HTR-8/SVneo (cell line): ENCODE measurements around the gene NPAS3.

Experiments used
- DNase-seq: peaks from one replicate; pipeline ENCODE4 v3.0.0; 2011; ENCODE audit warnings: low spot score, mixed read lengths; ENCODE audit not compliant: insufficient read length
- FAIRE-seq: peaks from 2 replicates; lab custom pipeline; 2011; peaks lifted over from hg19 to GRCh38; lab: Jason Lieb, UNC

The NPAS3 gene

DNA sequence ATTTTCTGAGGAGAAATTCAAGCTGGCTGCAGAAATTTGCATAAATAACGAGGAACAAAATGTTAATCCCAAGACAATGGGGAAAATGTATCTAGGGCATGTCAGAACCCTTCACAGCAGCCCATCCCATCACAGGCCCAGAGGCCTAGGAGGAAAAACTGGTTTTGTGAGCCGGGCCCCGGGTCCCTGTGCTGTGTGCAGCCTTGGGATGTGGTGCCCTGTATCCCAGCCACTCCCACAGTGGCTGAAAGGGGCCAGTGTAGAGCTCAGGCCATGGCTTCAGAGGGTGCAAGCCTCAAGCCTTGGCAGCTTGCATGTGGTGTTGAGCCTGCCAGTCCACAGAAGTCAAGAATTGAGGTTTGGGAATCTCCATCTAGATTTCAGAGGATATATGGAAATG, 57.7 kb downstream of the NPAS3 start:
- no peak for DNase-seq
- FAIRE-seq: no peak

DNA sequence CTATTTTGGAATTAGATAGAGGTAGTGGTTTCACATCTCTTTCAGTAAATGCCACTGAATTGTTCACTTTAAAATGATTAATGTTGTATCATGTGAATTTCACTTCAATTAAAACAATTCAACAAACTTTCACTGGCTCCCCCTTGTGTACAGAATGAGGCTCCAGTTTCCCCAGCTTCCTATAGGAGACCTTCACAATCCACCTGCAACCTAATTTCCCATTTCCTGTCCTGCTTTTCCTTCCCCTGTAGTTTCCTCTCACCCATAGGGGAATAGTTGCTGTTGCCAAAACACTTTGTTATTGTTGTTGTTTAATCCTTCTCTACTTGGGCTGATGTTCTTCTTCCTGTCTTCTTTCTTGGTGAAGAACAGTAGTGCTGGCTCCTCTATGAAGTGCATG, 59.8 kb downstream of the NPAS3 start:
- DNase-seq (peak; percentile 5), FAIRE-seq (no peak)

DNA sequence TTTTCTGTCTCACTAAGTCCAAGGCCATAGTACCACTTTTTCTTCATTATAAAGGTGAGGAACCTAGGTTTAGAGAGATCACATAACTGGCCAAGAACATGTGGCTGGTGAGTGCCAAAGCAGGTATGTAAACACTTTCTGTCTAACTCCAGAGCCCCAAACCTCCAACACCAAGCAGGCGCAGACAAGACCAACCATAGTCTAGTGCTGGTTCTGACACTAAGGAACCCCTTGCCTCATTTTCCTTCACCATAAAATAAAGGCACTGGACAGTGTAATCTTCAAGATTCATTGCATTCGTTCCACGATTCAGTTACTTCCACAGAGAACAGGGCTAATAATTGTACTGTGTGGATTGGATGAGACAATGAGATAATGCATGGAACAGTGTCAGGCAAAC, 71.0 kb downstream of the NPAS3 start:
- DNase-seq: no peak
- no peak for FAIRE-seq

DNA sequence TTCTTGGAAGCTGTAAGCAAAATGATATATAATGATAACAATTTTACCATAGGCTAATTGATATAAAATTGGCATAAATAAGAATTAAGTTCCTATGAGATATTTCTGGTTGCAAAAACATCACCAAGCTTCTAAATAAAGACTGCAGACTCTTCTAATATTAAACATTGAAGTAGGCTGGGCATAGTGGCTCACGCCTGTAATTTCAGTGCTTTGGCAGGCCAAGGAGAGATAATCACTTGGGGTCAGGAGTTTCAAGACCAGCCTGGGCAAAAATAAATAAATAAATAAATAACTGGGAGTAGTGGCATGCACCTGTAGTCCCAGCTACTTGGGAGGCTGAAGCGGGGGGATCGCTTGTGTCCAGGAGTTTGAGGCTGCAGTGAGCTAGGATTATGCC, 71.8 kb downstream of the NPAS3 start:
- DNase-seq (no peak), FAIRE-seq (no peak)

DNA sequence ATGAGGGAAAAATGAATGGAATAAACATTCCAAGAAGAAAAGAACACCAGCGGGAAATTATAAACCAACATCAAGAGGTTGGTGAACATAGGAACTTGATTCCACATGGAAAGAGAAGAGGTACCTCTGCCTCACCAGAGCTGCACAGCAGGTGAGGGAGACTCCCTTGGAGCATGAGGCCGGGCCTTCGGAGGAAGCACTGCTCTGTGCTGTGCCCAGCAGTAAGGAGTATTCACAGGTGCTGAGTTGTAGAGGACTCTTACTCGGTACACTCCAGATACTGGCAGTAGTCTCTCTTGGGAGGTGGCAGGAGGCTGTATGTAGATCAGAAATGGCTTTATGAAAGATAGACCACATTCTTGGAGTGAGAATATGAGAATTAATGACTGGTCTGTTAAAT, 76.0 kb downstream of the NPAS3 start:
- no peak for DNase-seq
- no peak for FAIRE-seq

DNA sequence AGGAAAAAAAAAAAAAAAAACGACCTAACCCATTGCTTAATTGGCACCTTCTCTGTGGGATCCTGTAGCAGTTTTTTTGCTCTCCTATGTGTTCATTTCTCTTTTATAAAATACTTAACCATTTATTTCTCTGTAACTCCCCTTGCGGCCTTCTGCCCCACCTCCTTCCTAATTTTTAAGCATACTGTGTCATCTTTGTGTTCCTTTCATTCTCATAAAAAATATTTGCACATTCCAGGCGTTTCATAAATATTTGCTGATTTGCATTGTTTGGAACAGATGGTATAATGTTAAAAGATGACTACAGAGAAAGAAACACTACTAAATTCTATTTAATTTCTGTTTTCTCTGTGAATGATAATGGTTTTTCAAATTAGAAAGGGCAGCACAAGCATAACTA, 77.9 kb downstream of the NPAS3 start:
- DNase-seq (no peak), FAIRE-seq (no peak)

DNA sequence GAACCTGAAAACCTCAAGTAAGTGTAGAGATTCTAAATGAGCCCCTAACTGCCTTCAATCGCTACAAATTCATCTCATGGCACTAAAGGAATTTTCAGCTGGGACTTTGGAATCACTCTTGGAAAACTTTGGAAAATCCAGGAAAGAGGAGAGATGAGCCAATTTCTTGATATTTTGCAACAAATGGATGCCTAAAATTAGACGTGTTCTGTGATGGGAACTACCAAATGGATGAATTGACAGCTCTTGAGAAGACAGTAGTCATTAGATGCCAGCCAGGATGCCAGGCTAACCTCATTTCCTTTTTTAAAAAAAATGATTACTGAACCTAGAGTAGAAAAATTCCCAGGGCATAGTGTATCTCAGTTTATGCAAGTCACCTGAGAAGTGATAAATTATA, 78.3 kb downstream of the NPAS3 start:
- FAIRE-seq (no peak), DNase-seq (no peak)

DNA sequence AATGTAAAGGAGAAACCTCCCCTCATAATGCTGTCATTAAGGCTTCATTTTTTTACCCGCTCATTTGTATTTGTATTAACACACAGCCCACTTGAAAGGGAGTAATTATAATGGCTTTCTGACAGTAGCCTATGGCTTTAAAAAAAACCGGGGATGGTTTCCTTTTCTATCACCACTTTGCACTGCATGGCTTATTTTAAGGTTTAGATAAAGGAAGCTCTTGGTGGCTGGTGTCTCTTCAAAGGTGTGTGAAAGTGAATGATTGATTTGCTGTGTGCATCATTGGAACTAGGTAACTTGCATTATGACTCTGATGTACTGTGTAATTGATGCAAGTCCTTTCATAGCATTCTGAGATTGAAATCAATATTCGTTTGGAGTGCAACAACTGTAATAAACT, 80.7 kb downstream of the NPAS3 start:
- DNase-seq (no peak), FAIRE-seq (no peak)

DNA sequence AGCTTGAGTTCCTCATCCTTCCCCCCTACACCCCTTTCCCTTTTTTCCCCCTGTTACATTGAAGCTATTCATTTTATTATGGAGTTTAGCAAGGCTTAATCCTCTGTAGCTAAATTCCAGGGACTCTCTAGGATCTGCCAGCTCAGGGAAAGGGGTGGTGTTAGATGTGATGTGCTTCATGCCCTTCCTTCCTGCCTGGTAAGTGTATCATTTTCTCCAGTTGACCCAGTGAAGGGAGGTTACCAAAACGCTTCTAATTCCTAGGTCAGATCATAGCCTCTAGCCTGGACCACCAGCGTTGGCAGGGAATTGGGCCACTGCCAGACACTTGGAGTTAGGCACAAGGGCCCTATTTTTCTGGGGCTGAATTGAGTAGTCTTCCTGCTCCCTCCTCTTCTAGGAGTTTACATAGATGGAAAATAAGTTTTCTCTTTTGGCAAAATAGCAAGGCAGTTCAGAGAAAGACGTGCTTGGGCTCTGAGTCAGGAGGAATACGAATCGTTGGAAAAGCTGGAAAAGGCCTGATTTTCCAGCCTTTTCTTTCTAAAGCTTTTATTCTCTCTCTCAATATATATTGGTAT, 88.3 kb downstream of the NPAS3 start:
- FAIRE-seq: no peak
- DNase-seq: no peak

DNA sequence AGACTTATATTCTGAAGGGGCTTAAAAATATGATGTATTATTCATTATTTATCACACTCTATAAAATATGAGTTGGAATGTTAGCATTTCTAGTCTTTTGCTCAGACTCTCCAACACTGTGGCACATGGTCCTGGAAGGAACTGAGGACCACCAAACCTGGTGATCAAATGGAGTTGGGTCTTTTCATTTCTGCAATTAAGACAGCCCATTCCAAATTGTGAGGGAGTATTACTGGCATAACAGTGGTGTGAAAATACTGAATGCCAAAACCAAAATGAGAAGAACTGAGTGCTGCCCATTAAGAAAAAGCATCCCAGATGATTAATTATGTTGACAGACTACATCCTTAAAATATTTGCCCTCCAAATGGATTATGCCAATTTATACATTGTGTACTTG, 90.8 kb downstream of the NPAS3 start:
- FAIRE-seq (no peak), DNase-seq (no peak)

DNA sequence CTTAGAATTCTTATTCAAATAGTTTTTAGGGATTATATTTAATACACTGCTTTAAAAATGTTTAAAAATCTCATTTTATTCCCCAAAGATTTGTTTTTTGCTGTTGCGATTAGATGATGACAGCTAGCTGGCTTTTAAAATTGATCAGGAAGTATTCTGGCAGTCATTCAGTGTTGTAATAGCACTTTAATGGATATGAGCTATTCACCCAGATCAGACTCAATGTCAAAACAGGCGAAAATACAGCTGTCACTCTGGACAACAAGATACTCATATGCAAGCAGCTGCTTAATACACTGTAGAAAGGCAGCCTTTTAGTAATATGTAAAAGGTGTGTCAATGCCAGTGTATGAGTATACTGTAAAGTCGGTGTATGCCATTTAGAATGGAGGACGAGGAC, 91.7 kb downstream of the NPAS3 start:
- DNase-seq (no peak), FAIRE-seq (no peak)

DNA sequence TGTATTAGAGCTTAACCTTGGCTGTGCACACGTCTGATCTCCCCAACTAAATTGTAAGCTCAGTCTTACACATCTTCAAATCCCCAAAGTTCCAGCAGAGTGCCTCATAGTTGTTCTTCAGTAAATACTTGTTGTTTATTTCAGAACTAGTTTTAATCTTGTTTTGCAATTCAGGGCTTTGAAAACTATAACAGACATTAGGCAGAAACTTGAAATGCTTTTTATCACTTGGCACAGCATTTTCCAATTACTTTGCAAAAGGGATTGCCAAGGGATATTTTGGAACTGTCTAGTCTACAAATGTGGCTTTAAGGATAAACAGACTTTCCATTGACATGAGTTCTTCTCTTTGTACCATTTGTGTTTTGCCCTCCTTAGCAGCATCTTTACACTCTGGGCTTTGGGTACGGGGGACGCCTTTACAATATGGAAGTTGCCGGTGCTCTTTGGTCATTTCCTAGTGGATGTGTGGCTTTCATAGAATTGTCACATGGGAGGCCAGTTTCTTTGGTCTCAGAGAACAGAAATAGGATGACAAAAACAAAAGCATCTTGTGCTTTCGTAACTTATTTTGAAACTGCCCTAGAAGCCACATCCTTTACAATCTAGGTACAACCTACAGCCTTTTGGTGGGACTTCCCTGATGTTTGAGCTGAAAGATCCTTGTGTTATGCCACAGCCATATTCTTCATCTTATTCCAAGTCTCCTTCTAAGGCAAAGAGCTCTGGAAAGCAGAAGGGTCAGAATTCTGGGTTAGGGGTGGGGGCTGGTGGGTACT, 96.9 kb downstream of the NPAS3 start:
- DNase-seq (no peak), FAIRE-seq (no peak)

DNA sequence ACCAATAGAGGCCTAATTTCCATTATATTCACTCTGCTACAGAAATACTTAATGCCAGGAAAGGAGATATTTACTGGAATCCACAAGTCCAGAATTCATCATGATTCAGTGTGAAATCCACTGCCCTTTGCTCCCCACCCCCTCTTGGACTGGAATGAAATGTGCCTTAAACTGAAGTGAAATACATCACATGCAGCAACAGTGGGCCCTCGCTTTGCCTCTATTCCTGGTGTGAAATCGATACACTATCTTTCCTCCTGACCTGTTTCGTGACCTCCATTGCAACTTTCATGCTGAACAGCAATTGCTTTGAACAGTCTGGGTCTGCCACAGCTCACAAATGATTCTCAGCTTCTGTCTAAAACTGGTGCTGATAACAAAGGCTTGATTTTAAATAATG, 100.6 kb downstream of the NPAS3 start:
- no peak for FAIRE-seq
- DNase-seq: no peak

DNA sequence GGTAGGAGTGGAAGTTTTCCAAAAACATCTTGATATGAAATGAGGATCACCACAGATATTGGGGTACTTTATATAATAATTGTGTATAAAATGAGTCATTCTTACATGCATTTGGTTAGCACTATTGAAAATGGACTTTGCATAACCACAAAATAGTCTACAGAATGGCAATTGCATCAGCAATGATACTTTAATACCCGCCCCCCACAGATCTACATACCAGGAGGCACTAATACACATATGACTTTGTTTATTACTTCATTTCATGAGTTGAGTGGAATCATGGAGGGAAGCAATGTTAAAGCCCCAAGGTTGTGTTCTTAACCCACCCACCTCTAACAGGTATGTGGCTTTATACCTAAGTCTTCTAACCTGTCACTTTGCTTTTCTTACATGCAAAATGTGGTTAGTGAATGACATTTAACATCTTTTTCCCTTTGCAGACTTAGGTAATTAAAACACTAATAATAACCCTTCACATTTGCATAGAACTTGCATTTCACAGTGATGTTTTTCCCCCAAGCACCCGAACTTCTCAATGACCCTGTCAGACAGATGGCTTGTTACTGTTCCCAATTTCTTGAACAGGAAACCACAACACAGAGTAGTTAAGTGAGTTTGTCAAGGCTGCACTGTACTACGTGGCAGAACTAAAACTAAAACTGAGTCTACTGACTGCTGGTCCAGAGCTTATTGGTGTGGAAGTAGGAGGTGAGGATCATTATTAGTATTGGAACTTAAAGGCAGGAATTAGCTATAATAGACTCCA, 101.9 kb downstream of the NPAS3 start:
- no peak for FAIRE-seq
- no peak for DNase-seq

DNA sequence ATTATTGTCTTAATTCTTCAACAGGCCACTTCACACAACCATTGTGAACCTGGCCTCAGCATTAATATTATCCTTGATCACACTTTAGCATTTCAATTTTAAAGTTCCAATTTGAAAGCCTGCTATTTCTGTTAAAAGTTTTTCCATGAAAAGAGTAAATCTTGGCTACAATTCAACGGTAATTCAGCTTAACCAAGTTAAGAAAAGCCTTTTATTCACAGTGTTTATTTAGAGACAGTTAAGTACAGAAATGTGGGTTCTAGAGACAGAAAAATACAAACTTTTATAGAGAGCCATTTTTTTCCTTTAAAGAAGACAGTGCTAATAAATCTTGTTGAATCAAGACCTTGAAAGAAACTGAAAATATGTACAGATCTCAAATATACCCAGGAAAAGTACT, 103.9 kb downstream of the NPAS3 start:
- no peak for FAIRE-seq
- no peak for DNase-seq

DNA sequence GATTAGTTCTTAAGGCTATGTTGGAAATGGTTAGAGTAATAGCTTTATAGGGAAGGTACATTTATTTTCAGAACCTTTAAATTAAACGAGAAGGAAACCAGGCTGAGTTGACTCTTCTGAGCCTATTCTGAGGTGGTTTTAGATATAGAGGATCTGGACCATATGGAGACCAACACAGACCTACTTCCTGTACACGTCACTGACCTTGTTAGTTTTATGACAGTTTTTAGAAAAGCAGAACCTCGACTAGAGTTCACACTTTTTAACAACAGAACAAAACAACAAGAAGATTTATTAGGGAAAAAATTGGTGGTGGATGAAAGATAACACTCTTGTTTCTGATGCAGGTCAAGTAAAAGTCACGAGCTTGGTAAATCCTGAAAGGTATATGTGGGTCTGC, 107.1 kb downstream of the NPAS3 start:
- DNase-seq (no peak), FAIRE-seq (no peak)

DNA sequence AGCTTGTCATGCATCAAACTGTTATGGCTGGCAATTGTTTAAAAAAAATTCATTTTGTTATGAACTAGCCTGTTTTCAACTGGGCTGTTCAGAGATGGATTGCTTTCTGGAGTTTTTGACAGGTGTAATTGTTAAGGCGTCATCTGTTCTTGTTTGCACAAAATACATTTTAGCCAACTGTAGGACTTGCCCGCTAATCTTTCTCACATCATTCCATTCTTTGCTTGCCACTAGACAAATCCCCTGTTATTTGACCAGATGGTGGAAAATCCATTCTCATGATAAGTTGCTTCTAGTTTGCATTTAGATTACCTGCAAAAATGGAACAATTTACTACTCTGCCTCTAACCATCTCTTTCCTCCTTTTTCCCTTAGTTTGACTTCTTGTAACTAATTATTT, 114.3 kb downstream of the NPAS3 start:
- DNase-seq (no peak), FAIRE-seq (no peak)

DNA sequence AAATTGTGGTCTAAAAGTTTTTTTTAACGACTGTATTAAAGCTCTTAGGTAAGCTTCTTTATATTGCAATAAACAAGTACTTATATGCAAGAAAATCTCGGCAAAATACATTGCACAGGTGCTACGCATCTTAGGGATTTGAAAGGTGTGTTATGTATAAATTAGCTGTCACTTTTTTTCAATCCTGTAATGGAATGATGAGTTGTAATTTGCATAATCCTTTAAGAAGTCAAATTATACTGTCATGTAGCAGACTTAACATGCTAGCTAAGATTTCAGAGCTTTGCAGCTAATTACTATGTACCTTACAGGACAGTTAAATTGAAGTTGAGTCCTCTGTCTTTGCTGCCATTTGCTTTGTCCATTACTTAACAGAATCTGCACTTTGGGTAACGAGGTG, 117.5 kb downstream of the NPAS3 start:
- no peak for FAIRE-seq
- no peak for DNase-seq

DNA sequence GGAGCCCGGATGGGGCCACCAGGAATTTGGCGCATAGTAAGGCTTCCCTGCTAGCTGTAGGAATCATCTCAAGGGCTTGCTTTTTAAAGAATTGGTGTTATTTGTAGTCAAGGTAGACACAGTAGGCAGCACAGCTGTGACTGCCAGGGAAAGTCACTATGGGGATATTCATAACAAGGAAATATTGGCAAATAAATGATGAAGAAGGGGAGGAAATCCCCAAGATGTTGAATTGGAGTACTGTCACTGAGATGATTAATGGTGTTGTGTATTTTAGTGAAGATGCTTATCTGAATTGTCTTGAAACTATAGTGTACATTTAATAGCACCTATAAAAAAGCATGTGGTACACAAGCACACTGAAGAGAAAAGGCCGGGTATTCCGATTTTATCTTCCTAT, 118.9 kb downstream of the NPAS3 start:
- DNase-seq: no peak
- FAIRE-seq: no peak

DNA sequence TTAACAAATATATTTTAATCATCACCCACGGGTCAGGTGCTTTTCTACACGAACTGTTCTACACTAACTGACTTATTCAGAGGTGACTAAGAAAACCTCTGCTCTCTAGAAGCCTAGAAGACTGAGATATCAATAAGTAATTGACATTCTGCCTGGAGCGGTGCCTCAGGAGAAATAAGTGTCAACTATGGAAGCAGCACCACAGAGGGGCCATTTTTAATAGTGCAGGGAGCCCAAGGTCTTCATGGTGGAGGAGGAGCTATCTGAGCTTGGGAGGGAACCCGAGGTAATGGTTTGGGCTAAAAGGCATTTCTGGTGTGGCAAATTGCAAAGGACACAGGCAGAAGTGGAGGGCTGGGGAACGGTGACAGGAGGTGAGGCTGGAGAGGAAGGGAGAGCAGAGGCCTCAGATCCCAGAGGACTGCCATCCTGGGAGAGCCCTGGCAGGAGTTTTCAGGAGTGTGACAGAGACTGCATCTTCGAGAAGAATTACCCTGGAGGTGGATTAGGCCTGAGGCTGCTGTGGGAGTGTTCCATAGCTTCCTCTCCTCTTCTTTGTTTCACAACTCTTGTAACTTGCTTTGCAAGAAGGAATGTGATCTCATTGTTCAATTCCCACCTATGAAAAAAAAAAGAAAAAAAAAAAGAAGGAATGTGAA, 123.1 kb downstream of the NPAS3 start:
- FAIRE-seq: no peak
- no peak for DNase-seq

DNA sequence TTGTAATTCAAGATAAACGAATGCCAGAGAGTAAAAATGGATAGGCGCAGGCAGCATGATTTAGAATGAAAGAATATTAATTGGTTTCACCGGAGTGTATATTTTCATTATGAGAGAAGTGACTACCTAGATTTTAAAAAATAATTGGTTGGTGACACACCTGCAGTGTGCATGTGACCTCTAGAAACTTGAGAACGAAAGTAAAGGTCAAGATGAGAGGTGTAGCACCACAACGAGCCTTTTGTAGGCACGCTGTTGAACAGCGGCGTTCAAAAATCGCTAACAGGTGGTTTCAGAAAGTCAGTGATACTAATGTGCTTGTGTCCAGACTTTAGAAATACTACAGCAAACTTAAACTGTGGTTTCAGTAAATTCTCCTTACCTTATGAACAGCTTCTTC, 123.8 kb downstream of the NPAS3 start:
- no peak for FAIRE-seq
- no peak for DNase-seq
